Spinal cord (tissue), 10 donors: ENCODE measurements around the gene VIT. TPM values are rescaled to one million over a fixed set of nuclear protein-coding genes. Genes with fewer than 3 reads are reported as not detected.

Experiments used
- DNase-seq, 6 donors: peaks; one replicate each; pipeline versions ENCODE4 v3.0.0 to v3.0.0-alpha.2; 2013 to 2015; ENCODE audit warnings: low spot score in 6 of 6, low read depth in 4 of 6
- H3K27ac ChIP-seq: one replicate; pipeline ENCODE4 v1.5.1; 2013; ENCODE audit warnings: low read depth, low read length, control low read depth
- H3K27me3 ChIP-seq: one replicate; pipeline ENCODE4 v1.6.1; 2013; ENCODE audit warnings: low read length; ENCODE audit not compliant: control insufficient read depth, insufficient read depth
- H3K36me3 ChIP-seq: one replicate; pipeline ENCODE4 v1.6.1; 2013; ENCODE audit warnings: low read length; ENCODE audit not compliant: control insufficient read depth, insufficient read depth
- H3K4me1 ChIP-seq: one replicate; pipeline ENCODE4 v1.6.1; 2013; ENCODE audit warnings: low read length; ENCODE audit not compliant: control insufficient read depth, insufficient read depth
- H3K4me3 ChIP-seq: one replicate; pipeline ENCODE4 v1.5.1; 2013; ENCODE audit warnings: low read depth, low read length, control low read depth
- H3K9me3 ChIP-seq: one replicate; pipeline ENCODE4 v1.6.1; 2013; ENCODE audit warnings: low read length; ENCODE audit not compliant: control insufficient read depth, insufficient read depth
- WGBS: methylation state at CpG from one replicate; pipeline ENCODE4 v1.1.5; 2013; ENCODE audit warnings: missing lambda C conversion rate; ENCODE audit not compliant: insufficient coverage; 5-methylcytosine and 5-hydroxymethylcytosine counted together
- polyA plus RNA-seq, 2 donors: library from polyadenylated mRNA; unstranded; fragments of 120-200 nt; gene quantifications; one replicate each; pipeline ENCODE4 v1.2.1, GENCODE V29; 2013; ENCODE audit not compliant: insufficient read length in 2 of 2
- total RNA-seq, 2 donors: library from RNA; depleted of rRNA in 1 of 2; stranded (reverse); fragments of 120-200 nt in 1 of 2; fragments of >200 nt in 1 of 2; gene quantifications; one replicate each; pipeline versions ENCODE4 v1.2.3 to v1.2.4, GENCODE V29; 2013 to 2014
- donor health status: healthy.

The VIT gene
- total and polyA plus RNA-seq, 4 donors, result 1.3 to 3.8 (median 1.5) TPM; not detected in 1

DNA sequence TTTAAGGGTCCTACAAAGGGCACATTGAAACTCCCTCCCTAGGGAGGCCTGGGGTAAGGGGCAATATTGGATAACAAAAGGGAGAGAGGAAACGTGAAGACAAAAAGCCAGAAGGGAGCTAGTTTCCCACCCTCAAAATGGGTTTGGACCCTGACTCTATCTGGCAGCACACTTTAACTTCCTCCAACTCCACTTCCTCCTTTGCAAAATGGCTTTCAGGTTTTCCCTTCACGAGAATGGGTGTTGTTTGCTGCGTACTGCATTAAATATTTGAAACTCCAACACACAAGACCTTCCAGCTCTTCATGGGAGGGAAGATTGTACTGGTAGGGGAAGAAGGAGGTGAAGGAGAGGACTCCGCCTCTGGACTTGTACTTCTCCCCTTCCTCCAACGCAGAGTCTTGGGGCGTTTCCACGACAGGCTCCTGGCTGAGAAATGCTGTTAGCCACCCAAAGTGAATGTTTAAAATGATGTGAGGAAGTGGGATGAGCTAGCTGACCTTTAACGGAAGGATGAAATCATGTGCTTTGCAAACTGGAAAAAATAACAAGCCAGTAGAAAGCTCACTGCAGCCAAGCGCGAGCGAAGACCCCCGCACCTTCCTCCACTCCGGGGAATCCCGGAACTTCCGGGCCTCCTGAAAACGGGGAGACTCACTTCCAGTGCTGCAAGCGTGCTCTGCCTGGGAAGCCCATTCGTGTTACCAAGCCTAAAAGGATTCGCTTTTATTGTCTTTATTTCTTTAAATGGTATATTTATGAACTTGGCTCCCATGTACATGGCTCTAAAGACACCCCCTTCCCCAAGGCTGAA is 85.6 kb downstream of the VIT start:
- H3K27ac ChIP-seq, result no peak overlapping the region
- no peak overlapping the region for H3K4me3 ChIP-seq
- no peaks in the 10 kb centered on the region for H3K36me3 ChIP-seq
- peaks cover 5% of the 10 kb centered on the region for H3K4me1 ChIP-seq
- no peaks in the 10 kb centered on the region for H3K9me3 ChIP-seq
- H3K27me3 ChIP-seq, result no peaks in the 10 kb centered on the region
- 76% methylated on average over 9 of the region's 19 CpGs for WGBS
- DNase-seq, result peak in 1 of 6 donors; percentile 33

DNA sequence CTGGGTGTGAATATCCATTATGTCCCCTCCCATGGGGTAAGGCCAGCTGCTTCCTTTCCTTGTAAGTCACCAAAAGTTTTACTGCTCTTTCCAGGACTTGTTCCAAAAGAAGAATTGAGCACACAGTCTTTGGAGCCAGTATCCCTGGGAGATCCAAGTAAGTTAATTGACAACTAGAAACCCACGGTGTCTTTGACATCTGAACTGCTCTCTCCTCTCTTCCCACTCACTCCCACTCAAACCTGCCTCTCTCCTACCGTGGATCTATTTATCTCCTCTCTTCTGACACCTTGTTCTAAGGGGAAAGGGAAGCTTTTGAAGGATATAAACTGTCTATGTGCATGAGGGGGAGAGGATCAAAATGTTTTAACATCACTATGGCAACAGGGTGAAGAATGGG is 86.7 kb downstream of the VIT start:
- H3K27me3 ChIP-seq, result no peaks in the 10 kb centered on the region
- WGBS, result 0% methylated on average over 1 of the region's 2 CpGs
- no peaks in the 10 kb centered on the region for H3K9me3 ChIP-seq
- no peaks in the 10 kb centered on the region for H3K36me3 ChIP-seq
- H3K4me1 ChIP-seq, result peaks cover 5% of the 10 kb centered on the region
- peak in 5 of 6 donors; percentile 45 to 72 (median 57) for DNase-seq
- no peak overlapping the region for H3K4me3 ChIP-seq
- H3K27ac ChIP-seq, result no peak overlapping the region

DNA sequence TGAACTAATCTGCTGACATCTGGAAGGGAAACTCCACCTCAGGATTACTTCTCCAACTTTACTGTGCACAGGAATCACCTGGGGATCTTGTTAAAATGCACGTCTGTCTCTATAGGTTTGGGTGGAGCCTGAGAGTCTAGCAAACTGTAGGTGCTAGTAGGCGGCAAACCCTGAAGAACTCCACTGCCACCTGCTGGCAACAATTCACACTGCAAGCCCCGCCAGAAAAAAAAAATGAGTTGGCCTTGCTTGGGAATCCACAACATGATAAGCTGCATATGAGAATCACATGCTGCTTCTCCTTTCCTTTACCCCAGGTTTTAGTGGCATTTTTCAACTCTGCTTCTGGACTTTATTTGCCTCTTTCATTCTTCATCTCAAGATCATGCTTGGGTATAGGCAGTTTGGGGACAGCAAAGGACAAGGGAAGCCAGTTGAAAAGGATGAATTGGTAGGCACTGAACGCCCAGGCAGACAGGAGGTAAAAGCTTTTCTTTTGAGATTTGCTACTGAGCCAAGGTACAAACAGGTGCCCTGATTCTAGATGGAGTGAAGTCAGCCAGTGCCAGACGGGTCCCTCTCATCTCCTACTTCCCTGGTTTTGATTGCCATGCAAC is 88.8 kb downstream of the VIT start:
- Histone ChIP-seq H3K9me3 (no peaks in the 10 kb centered on the region), H3K27ac (no peak overlapping the region), H3K36me3 (no peaks in the 10 kb centered on the region), H3K27me3 (no peaks in the 10 kb centered on the region), H3K4me3 (no peak overlapping the region), H3K4me1 (peaks cover 5% of the 10 kb centered on the region)
- 60% methylated on average over 3 of the region's 5 CpGs for WGBS
- peak in 5 of 6 donors; percentile 24 to 81 (median 43) for DNase-seq

GRCh38 chr2:36789181-36789804 is 92.8 kb downstream of the VIT start:
- no peak for DNase-seq
- 43% methylated on average over 10 of the region's 11 CpGs for WGBS
- H3K36me3 ChIP-seq, result no peaks in the 10 kb centered on the region
- no peaks in the 10 kb centered on the region for H3K27me3 ChIP-seq
- no peaks in the 10 kb centered on the region for H3K9me3 ChIP-seq
- H3K4me3 ChIP-seq, result no peak overlapping the region
- no peaks in the 10 kb centered on the region for H3K4me1 ChIP-seq
- H3K27ac ChIP-seq, result no peak overlapping the region

GRCh38 chr2:36792951-36793350 is 96.4 kb downstream of the VIT start:
- Histone ChIP-seq H3K27me3 (no peaks in the 10 kb centered on the region), H3K36me3 (no peaks in the 10 kb centered on the region), H3K27ac (no peak overlapping the region), H3K9me3 (no peaks in the 10 kb centered on the region), H3K4me1 (no peaks in the 10 kb centered on the region), H3K4me3 (no peak overlapping the region)
- WGBS, result no CpG with 5 or more reads among the region's 2 CpGs
- no peak for DNase-seq

DNA sequence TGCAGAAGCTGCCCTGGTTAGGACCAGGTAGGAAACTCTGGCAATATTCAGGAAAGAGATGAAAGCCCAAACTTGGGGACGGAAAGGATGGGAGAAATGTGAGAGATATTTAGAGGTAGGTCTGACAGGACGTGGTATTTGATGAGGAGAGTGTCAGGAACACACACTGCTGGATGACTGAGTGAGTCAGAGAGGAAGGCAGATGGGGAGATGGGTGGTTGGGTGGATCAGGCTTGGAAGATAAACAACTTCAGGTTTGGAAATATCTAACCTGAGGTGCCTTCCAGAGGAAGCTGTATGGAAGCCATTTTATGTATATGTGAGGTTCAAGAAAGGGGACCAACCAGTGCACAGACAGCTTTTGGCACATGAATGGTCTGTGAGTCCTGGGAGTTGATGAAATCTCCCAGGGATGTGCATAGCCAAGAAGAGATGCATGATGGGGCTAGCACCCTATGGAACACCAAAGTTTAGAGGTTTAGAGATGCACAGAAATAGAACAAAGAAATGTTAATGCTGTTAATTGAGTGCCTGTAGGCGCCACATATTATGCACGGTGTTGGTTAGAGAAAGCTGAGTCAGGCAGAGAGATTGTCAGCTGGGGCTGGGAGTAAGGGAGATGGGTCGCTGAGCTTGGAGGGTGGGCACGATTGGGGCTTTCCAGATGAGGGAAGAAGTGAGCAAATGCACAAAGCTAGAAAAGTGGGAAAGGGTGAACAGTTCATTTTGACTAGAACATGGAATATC is 101.0 kb downstream of the VIT start:
- Histone ChIP-seq H3K4me1 (no peaks in the 10 kb centered on the region), H3K4me3 (no peak overlapping the region), H3K9me3 (no peaks in the 10 kb centered on the region), H3K27me3 (no peaks in the 10 kb centered on the region), H3K27ac (no peak overlapping the region), H3K36me3 (no peaks in the 10 kb centered on the region)
- 71% methylated on average over 5 of the region's 6 CpGs for WGBS
- DNase-seq, result no peak

DNA sequence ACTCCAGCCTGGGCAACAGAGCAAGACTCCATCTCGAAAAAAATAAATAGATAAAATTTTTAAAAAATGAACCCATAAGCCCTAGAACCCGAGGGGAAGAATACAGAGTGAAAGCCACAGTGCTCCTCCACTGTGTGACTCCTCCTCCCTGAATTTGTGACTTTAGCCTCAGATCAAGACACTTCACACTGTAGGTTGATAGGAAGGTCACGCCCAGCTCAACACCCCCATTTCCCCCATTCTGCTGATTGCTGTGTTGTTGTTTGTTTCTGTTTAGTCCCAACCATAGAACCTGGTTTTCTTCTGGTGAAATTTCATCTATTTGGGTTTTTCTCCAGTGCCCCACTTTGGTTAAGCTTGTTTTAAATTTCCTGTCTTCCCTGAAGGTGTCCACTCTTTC is 102.2 kb downstream of the VIT start:
- DNase-seq, result no peak
- Histone ChIP-seq H3K4me1 (no peaks in the 10 kb centered on the region), H3K27ac (no peak overlapping the region), H3K9me3 (no peaks in the 10 kb centered on the region), H3K4me3 (no peak overlapping the region), H3K27me3 (no peaks in the 10 kb centered on the region), H3K36me3 (no peaks in the 10 kb centered on the region)
- 83% methylated on average over 1 of the region's 3 CpGs for WGBS

- 91% methylated on average over 4 of the region's 11 CpGs for WGBS
- Histone ChIP-seq H3K27ac (no peak overlapping the region), H3K9me3 (no peaks in the 10 kb centered on the region), H3K27me3 (no peaks in the 10 kb centered on the region), H3K36me3 (no peaks in the 10 kb centered on the region), H3K4me1 (no peaks in the 10 kb centered on the region), H3K4me3 (no peak overlapping the region)
- DNase-seq, result peak in 1 of 6 donors; percentile 26
Observed at GRCh38 chr2:36800381-36800780, 103.9 kb downstream of the VIT start.

- WGBS, result no CpG with 5 or more reads among the region's 6 CpGs
- Histone ChIP-seq H3K27ac (no peak overlapping the region), H3K4me1 (no peaks in the 10 kb centered on the region), H3K27me3 (no peaks in the 10 kb centered on the region), H3K9me3 (no peaks in the 10 kb centered on the region), H3K36me3 (no peaks in the 10 kb centered on the region), H3K4me3 (no peak overlapping the region)
- no peak for DNase-seq
Observed at GRCh38 chr2:36801088-36801487, 104.6 kb downstream of the VIT start.
